MM.1S (cell line): Measurements from ENCODE around the gene VWA5B2.

Experiments
- DNase-seq: peaks from one replicate; pipeline ENCODE4 v3.0.0-alpha.2; 2015
- H2AFZ ChIP-seq: fragments of 300-600 bp; sonication (generic); 2 replicates; pipeline ENCODE4 v1.6.0; 2016; ENCODE audit warnings: antibody characterized with exemption, low read length
- H3F3A ChIP-seq: fragments of 300-600 bp; sonication (generic); 2 replicates; pipeline ENCODE4 v1.6.1; 2016; ENCODE audit warnings: mild to moderate bottlenecking, antibody characterized with exemption, low read length, moderate library complexity, mixed read lengths; ENCODE audit not compliant: insufficient read depth
- H3K27ac ChIP-seq: fragments of 300-600 bp; sonication (generic); 2 replicates; pipeline ENCODE4 v1.5.1; 2016; ENCODE audit warnings: mild to moderate bottlenecking, low read length
- H3K27me3 ChIP-seq: fragments of 300-600 bp; sonication (generic); replicated peaks from 2 replicates; pipeline ENCODE4 v1.6.0; 2016; ENCODE audit warnings: low read length; ENCODE audit not compliant: insufficient read depth
- H3K36me3 ChIP-seq: fragments of 300-600 bp; sonication (generic); replicated peaks from 2 replicates; pipeline ENCODE4 v1.6.1; 2016; ENCODE audit warnings: mild to moderate bottlenecking, low read length, mixed read lengths; ENCODE audit not compliant: insufficient read depth
- H3K4me1 ChIP-seq: fragments of 300-600 bp; sonication (generic); 2 replicates; pipeline ENCODE4 v1.6.1; 2016; ENCODE audit warnings: low read length, mixed read lengths
- H3K4me2 ChIP-seq: fragments of 300-600 bp; sonication (generic); 2 replicates; pipeline ENCODE4 v1.6.0; 2016; ENCODE audit warnings: low read depth, low read length
- H3K4me3 ChIP-seq: fragments of 300-600 bp; sonication (generic); 2 replicates; pipeline ENCODE4 v1.5.1; 2016; ENCODE audit warnings: low read length, mixed read lengths
- H3K79me2 ChIP-seq: fragments of 300-600 bp; sonication (generic); 2 replicates; pipeline ENCODE4 v1.6.1; 2016; ENCODE audit warnings: mixed run types, low read length, mixed read lengths
- H3K9ac ChIP-seq: fragments of 300-600 bp; sonication (generic); 2 replicates; pipeline ENCODE4 v1.6.1; 2016; ENCODE audit warnings: low read length, mixed read lengths
- H3K9me2 ChIP-seq: fragments of 300-600 bp; sonication (generic); replicated peaks from 2 replicates; pipeline ENCODE4 v1.6.1; 2016; ENCODE audit warnings: mild to moderate bottlenecking, low read length, mixed read lengths; ENCODE audit not compliant: insufficient read depth
- H3K9me3 ChIP-seq: fragments of 300-600 bp; sonication (generic); replicated peaks from 2 replicates; pipeline ENCODE4 v1.6.1; 2016; ENCODE audit warnings: mild to moderate bottlenecking, low read length, mixed read lengths; ENCODE audit not compliant: insufficient read depth
- H4K20me1 ChIP-seq: fragments of 300-600 bp; sonication (generic); 2 replicates; pipeline ENCODE4 v1.6.1; 2016; ENCODE audit warnings: mild to moderate bottlenecking, low read length, moderate library complexity, mixed read lengths; ENCODE audit not compliant: insufficient read depth
- CTCF ChIP-seq: fragments of 300-600 bp; sonication (generic); IDR thresholded peaks from 2 replicates; pipeline ENCODE4 v1.5.1; 2016; ENCODE audit warnings: antibody characterized with exemption, low read length, mixed read lengths
- EZH2 ChIP-seq: fragments of 300-600 bp; sonication (generic); optimal IDR thresholded peaks from 2 replicates; pipeline ENCODE3; 2017; ENCODE audit warnings: low read depth, mild to moderate bottlenecking, antibody characterized with exemption, low read length, mixed read lengths
- EZH2phosphoT487 ChIP-seq: fragments of 300-600 bp; sonication (generic); IDR thresholded peaks from 2 replicates; pipeline ENCODE4 v1.6.1; 2018; ENCODE audit warnings: antibody characterized with exemption, low read length

Gene VWA5B2

GRCh38 chr3:184186184-184186901 lies 43.0 kb upstream of the VWA5B2 start, which contains the start of gene ABCF3:
TSS of gene ABCF3 (plus strand) at chr3:184186199. CDS start at chr3:184186208, 9 bp downstream.
- H3F3A ChIP-seq, result no peaks in the 10 kb centered on the region
- peak within 1 kb of the TSS; percentile 83 for H3K4me2 ChIP-seq
- no peaks in the 10 kb centered on the region for H3K9me2 ChIP-seq
- peak within 1 kb of the TSS; percentile 51; the same call in 1 of the 2 replicates for H3K27ac ChIP-seq
- no peak for DNase-seq
- no peaks in the 10 kb centered on the region for H4K20me1 ChIP-seq
- TF ChIP-seq CTCF (no peak), EZH2 (no peak), EZH2phosphoT487 (no peak)
- peak within 1 kb of the TSS; percentile 91 for H3K9ac ChIP-seq
- no peaks in the 10 kb centered on the region for H3K9me3 ChIP-seq
- no peaks in the 10 kb centered on the region for H3K27me3 ChIP-seq
- H2AFZ ChIP-seq, result peak within 1 kb of the TSS; percentile 79
- peaks cover 15% of the 10 kb centered on the region for H3K36me3 ChIP-seq
- peaks cover 45% of the 10 kb centered on the region for H3K79me2 ChIP-seq
- H3K4me3 ChIP-seq, result peak within 1 kb of the TSS; percentile 99
- H3K4me1 ChIP-seq, result peaks cover 10% of the 10 kb centered on the region

- peak overlapping the region; percentile 91 for H3K9ac ChIP-seq
- no peak for DNase-seq
- peaks cover 10% of the 10 kb centered on the region for H3K4me1 ChIP-seq
- no peaks in the 10 kb centered on the region for H3K27me3 ChIP-seq
- TF ChIP-seq CTCF, result no peak
- no peak for TF ChIP-seq EZH2phosphoT487
- TF ChIP-seq EZH2, result no peak
- no peaks in the 10 kb centered on the region for H3K9me2 ChIP-seq
- H4K20me1 ChIP-seq, result no peaks in the 10 kb centered on the region
- H3F3A ChIP-seq, result no peaks in the 10 kb centered on the region
- peak overlapping the region; percentile 99 for H3K4me3 ChIP-seq
- H2AFZ ChIP-seq, result peak overlapping the region; percentile 79; the same call in 1 of the 2 replicates
- H3K9me3 ChIP-seq, result no peaks in the 10 kb centered on the region
- peak overlapping the region; percentile 83 for H3K4me2 ChIP-seq
- peaks cover 17% of the 10 kb centered on the region for H3K36me3 ChIP-seq
- H3K27ac ChIP-seq, result no peak overlapping the region
- H3K79me2 ChIP-seq, result peaks cover 47% of the 10 kb centered on the region
Observed at GRCh38 chr3:184186902-184187207, 42.5 kb upstream of the VWA5B2 start.

DNA sequence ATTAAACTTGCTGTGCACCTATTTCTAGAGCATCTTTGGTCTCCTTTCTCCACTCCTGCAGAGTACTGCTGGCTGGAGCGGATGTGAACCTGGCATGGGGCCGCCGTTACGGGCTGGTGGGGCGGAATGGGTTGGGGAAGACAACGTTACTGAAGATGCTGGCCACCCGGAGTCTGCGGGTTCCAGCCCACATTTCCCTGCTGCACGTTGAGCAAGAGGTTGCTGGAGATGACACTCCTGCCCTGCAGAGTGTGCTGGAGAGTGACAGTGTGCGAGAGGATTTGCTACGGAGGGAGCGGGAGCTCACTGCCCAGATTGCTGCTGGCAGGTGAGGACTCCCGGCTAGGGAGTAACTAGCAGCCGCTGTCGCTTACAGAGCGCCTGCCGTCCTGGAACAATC lies 41.3 kb upstream of the VWA5B2 start:
- Histone ChIP-seq H3K27ac (no peak overlapping the region), H3K9ac (no peak overlapping the region), H3K9me3 (no peaks in the 10 kb centered on the region), H3K4me3 (no peak overlapping the region), H4K20me1 (no peaks in the 10 kb centered on the region), H3K27me3 (no peaks in the 10 kb centered on the region), H3K79me2 (peaks cover 47% of the 10 kb centered on the region), H3K36me3 (peaks cover 26% of the 10 kb centered on the region), H3K4me2 (no peak overlapping the region), H3K4me1 (peaks cover 10% of the 10 kb centered on the region), H3F3A (no peaks in the 10 kb centered on the region), H2AFZ (no peak overlapping the region), H3K9me2 (no peaks in the 10 kb centered on the region)
- no peak for DNase-seq
- TF ChIP-seq EZH2 (no peak), EZH2phosphoT487 (no peak), CTCF (no peak)
